ENCODE measurements around the gene SPATA33. TPM values are rescaled to one million over a fixed set of nuclear protein-coding genes. Genes with fewer than 3 reads are reported as not detected.

The SPATA33 gene
- total RNA-seq, 1 experiment from 2014 or later = 17.4 TPM

- H3K36me3 Mint-ChIP-seq (ENCODE audit: insufficient read depth in 1 of 3, low read depth in 3 of 3) = peaks cover 8 to 18% (median 17%) of the 10 kb centered on the region in 3 experiments; a peak in 6 of 7 replicates
- TF ChIP-seq CTCF (conservative IDR thresholded peaks at IDR 0.05) = no peak
- DNase-seq = no peak
- H3K79me1 ChIP-seq (ENCODE audit: insufficient read depth, low read depth, low read length, poor library complexity, severe bottlenecking) = no peaks in the 10 kb centered on the region
- no peak overlapping the region for H3K18ac ChIP-seq (ENCODE audit: insufficient read length, low read depth, low read length)
- H3K9me3 ChIP-seq (ENCODE audit: control insufficient read depth, low read depth, low read length) = no peaks in the 10 kb centered on the region
- H2AK5ac ChIP-seq (ENCODE audit: insufficient read length, low read length) = no peak overlapping the region
- no peak overlapping the region for H4K91ac ChIP-seq (ENCODE audit: insufficient read length, low read depth, low read length)
- H3K4ac ChIP-seq (ENCODE audit: low read depth, low read length) = no peak overlapping the region
- H2BK5ac ChIP-seq (ENCODE audit: insufficient read length, low read length) = no peak overlapping the region
- H3K79me2 ChIP-seq (ENCODE audit: insufficient read depth, low read length) = no peaks in the 10 kb centered on the region
- H3K27ac Mint-ChIP-seq = no peak overlapping the region
- WGBS (ENCODE audit: extremely low coverage, insufficient read length, low lambda C conversion rate) = no CpG with 5 or more reads among the region's 14 CpGs
- no peaks in the 10 kb centered on the region for H3K9me3 Mint-ChIP-seq
- no peak overlapping the region for H3T11ph ChIP-seq (ENCODE audit: low read length)
- H4K5ac ChIP-seq (ENCODE audit: insufficient read length, low read depth, low read length) = no peak overlapping the region
- H3K27ac ChIP-seq (ENCODE audit: insufficient read length, low read depth, low read length) = no peak overlapping the region
- no peak overlapping the region for H3K23ac ChIP-seq (ENCODE audit: insufficient read length, low read depth, low read length)
- H3K23me2 ChIP-seq (ENCODE audit: insufficient read length, low read depth, low read length, poor library complexity, severe bottlenecking) = no peaks in the 10 kb centered on the region
- peaks cover 10 to 11% of the 10 kb centered on the region in 2 experiments for H3K4me1 Mint-ChIP-seq
- H2BK15ac ChIP-seq (ENCODE audit: low read depth, low read length) = no peak overlapping the region
- H3K4me1 ChIP-seq (ENCODE audit: insufficient read depth, low read length) = no peaks in the 10 kb centered on the region
- no peaks in the 10 kb centered on the region for H3K27me3 ChIP-seq (ENCODE audit: insufficient read depth, low read length)
- no peak overlapping the region for H3K14ac ChIP-seq (ENCODE audit: insufficient read depth, low read length)
- H4K8ac ChIP-seq (replicated peaks; ENCODE audit: insufficient read length, low read depth, low read length) = no peak overlapping the region
- no peak overlapping the region for H2AFZ ChIP-seq (ENCODE audit: low read length)
- H3K4me3 Mint-ChIP-seq = no peak overlapping the region
- H2BK120ac ChIP-seq (ENCODE audit: low read depth, low read length, poor library complexity, severe bottlenecking) = no peak overlapping the region
- H2BK12ac ChIP-seq (ENCODE audit: insufficient read length, low read depth, low read length) = no peak overlapping the region
- H3K56ac ChIP-seq (ENCODE audit: insufficient read length, low read depth, low read length) = no peak overlapping the region
- no peak overlapping the region for H2BK20ac ChIP-seq (ENCODE audit: low read depth, low read length, poor library complexity, severe bottlenecking)
- peaks cover 7% of the 10 kb centered on the region for H3K27me3 Mint-ChIP-seq (ENCODE audit: low read depth)
- no peaks in the 10 kb centered on the region for H4K20me1 ChIP-seq (ENCODE audit: control insufficient read depth, insufficient read depth, insufficient read length)
- H3K4me2 ChIP-seq (ENCODE audit: insufficient read depth, insufficient read length, low read length) = no peak overlapping the region
- no peak overlapping the region for H3K9ac ChIP-seq (ENCODE audit: extremely low read depth, insufficient read length, low read length)
Measured at GRCh38 chr16:89641458-89642119, 16.0 kb upstream of the SPATA33 start.
